H1 (cell line): ENCODE measurements around the gene CCDC197. TPM values are rescaled to one million over a fixed set of nuclear protein-coding genes. Genes with fewer than 3 reads are reported as not detected.

Experiments
- CTCF ChIA-PET: fragments of 300-600 bp; sonication (Branson Sonifier 250); formaldehyde crosslinking; loops from one replicate; lab custom pipeline; 2021; ENCODE audit not compliant: partially characterized antibody; lab: Charles Lee
- POLR2A ChIA-PET: fragments of 300-600 bp; sonication (Branson Sonifier 250); formaldehyde crosslinking; loops from one replicate; lab custom pipeline; 2021; ENCODE audit warnings: inconsistent platforms; ENCODE audit not compliant: partially characterized antibody; lab: Charles Lee
- DNase-seq, 2 experiments: peaks; one replicate each; pipeline versions ENCODE4 v3.0.0 to v3.0.0-alpha.2; 2010 to 2022; ENCODE audit warnings: low spot score in 2 of 2, low read depth in 1 of 2, mixed read lengths in 1 of 2
- FAIRE-seq: peaks from 2 replicates; lab custom pipeline; 2011; peaks lifted over from hg19 to GRCh38; lab: Jason Lieb, UNC
- H2AFZ ChIP-seq: 2 replicates; pipeline ENCODE4 v1.8.1; 2012; ENCODE audit warnings: low read length, inconsistent platforms
- H2AK5ac ChIP-seq: 2 replicates; pipeline ENCODE4 v1.6.1; 2013; ENCODE audit warnings: low read depth, low read length
- H2BK120ac ChIP-seq: replicated peaks from 2 replicates; pipeline ENCODE3; 2013; ENCODE audit warnings: low read depth, low read length, inconsistent platforms
- H2BK12ac ChIP-seq: 2 replicates; pipeline ENCODE4 v1.6.1; 2013; ENCODE audit warnings: low read depth, low read length
- H2BK15ac ChIP-seq: 2 replicates; pipeline ENCODE4 v1.6.1; 2013; ENCODE audit warnings: low read length
- H2BK20ac ChIP-seq: 2 replicates; pipeline ENCODE4 v1.6.1; 2013; ENCODE audit warnings: low read length
- H2BK5ac ChIP-seq: 2 replicates; pipeline ENCODE4 v1.6.1; 2013; ENCODE audit warnings: low read depth, low read length
- H3K14ac ChIP-seq: 2 replicates; pipeline ENCODE4 v1.6.1; 2013; ENCODE audit warnings: inconsistent platforms; ENCODE audit not compliant: insufficient read length
- H3K18ac ChIP-seq: 2 replicates; pipeline ENCODE4 v1.6.1; 2013; ENCODE audit warnings: low read length; ENCODE audit errors: extremely low read depth
- H3K23ac ChIP-seq: 2 replicates; pipeline ENCODE4 v1.6.1; 2013; ENCODE audit warnings: inconsistent platforms; ENCODE audit not compliant: insufficient read length
- H3K23me2 ChIP-seq: 2 replicates; pipeline ENCODE4 v1.6.1; 2013; ENCODE audit warnings: low read depth, low read length
- H3K27ac ChIP-seq: 2 replicates; pipeline ENCODE4 v1.6.1; 2011; ENCODE audit warnings: low read depth, low read length, inconsistent platforms
- H3K27me3 ChIP-seq, 4 experiments: replicated peaks in 1 of 4; 1 replicate in 1 of 4; 2 replicates in 3 of 4; pipeline versions ENCODE4 v1.6.1 to v1.8.1; 2011 to 2013; ENCODE audit warnings: low read length in 3 of 4, mild to moderate bottlenecking in 3 of 4, inconsistent platforms in 2 of 4, mixed read lengths in 2 of 4, moderate library complexity in 1 of 4; ENCODE audit not compliant: control insufficient read depth in 3 of 4, insufficient read depth in 3 of 4; ENCODE audit errors: extremely low read depth in 1 of 4
- H3K36me3 ChIP-seq, 4 experiments: 2 replicates each; pipeline versions ENCODE4 v1.6.1 to v1.8.1; 2011 to 2013; ENCODE audit warnings: mild to moderate bottlenecking in 4 of 4, low read length in 3 of 4, moderate library complexity in 2 of 4, control low read depth in 1 of 4, inconsistent platforms in 1 of 4; ENCODE audit not compliant: insufficient read depth in 4 of 4, control insufficient read depth in 2 of 4
- H3K4ac ChIP-seq: replicated peaks from 2 replicates; pipeline ENCODE3; 2013; ENCODE audit warnings: low read length, low read depth, mixed read lengths, inconsistent platforms; ENCODE audit not compliant: insufficient read length
- H3K4me1 ChIP-seq, 4 experiments: replicated peaks in 1 of 4; 1 replicate in 1 of 4; 2 replicates in 3 of 4; pipeline versions ENCODE4 v1.6.1 to v1.8.1; 2011 to 2013; ENCODE audit warnings: low read length in 3 of 4, inconsistent platforms in 2 of 4, mixed read lengths in 1 of 4; ENCODE audit not compliant: insufficient read depth in 4 of 4, control insufficient read depth in 3 of 4
- H3K4me2 ChIP-seq, 2 experiments: 2 replicates each; pipeline versions ENCODE4 v1.6.1 to v1.8.1; 2011 to 2013; ENCODE audit warnings: low read depth in 2 of 2, low read length in 2 of 2, control low read depth in 1 of 2, inconsistent platforms in 1 of 2, mild to moderate bottlenecking in 1 of 2; ENCODE audit not compliant: insufficient read depth in 1 of 2
- H3K4me3 ChIP-seq, 4 experiments: fragments of 200-600, 300-600 bp in 1 of 4; sonication (generic), shearing (Covaris generic), sonication (Bioruptor Twin) in 1 of 4; 2 replicates each; pipeline versions ENCODE4 v1.5.1 to v1.8.1; 2011 to 2016; ENCODE audit warnings: low read length in 4 of 4, low read depth in 3 of 4, control low read depth in 2 of 4, inconsistent platforms in 2 of 4, mild to moderate bottlenecking in 2 of 4, mixed read lengths in 1 of 4, moderate library complexity in 1 of 4; ENCODE audit not compliant: insufficient read depth in 2 of 4; ENCODE audit errors: extremely low read depth in 1 of 4
- H3K56ac ChIP-seq: replicated peaks from 2 replicates; pipeline ENCODE3; 2013; ENCODE audit warnings: low read depth, mild to moderate bottlenecking, mixed read lengths, low read length, inconsistent platforms; ENCODE audit not compliant: insufficient read length
- H3K79me1 ChIP-seq: 2 replicates; pipeline ENCODE4 v1.6.1; 2013; ENCODE audit warnings: low read depth, low read length, control low read depth
- H3K79me2 ChIP-seq, 2 experiments: 2 replicates each; pipeline versions ENCODE4 v1.6.1 to v1.8.1; 2012 to 2013; ENCODE audit warnings: low read length in 2 of 2, mild to moderate bottlenecking in 2 of 2, inconsistent platforms in 1 of 2; ENCODE audit not compliant: insufficient read depth in 2 of 2, control insufficient read depth in 1 of 2
- H3K9ac ChIP-seq, 4 experiments: replicated peaks in 1 of 4; 1 replicate in 1 of 4; 2 replicates in 3 of 4; pipeline versions ENCODE4 v1.6.1 to v1.8.1; 2011 to 2013; ENCODE audit warnings: low read depth in 3 of 4, low read length in 3 of 4, control low read depth in 2 of 4, mild to moderate bottlenecking in 2 of 4, moderate library complexity in 2 of 4, inconsistent platforms in 1 of 4; ENCODE audit errors: extremely low read depth in 1 of 4
- H3K9me3 ChIP-seq, 2 experiments: 2 replicates each; pipeline versions ENCODE4 v1.6.1 to v1.8.1; 2012 to 2013; ENCODE audit warnings: mild to moderate bottlenecking in 2 of 2, moderate library complexity in 2 of 2, control low read depth in 1 of 2, inconsistent platforms in 1 of 2, low read depth in 1 of 2, low read length in 1 of 2, mixed read lengths in 1 of 2; ENCODE audit not compliant: insufficient read depth in 2 of 2
- H4K20me1 ChIP-seq, 2 experiments: replicated peaks in 1 of 2; 2 replicates each; pipeline versions ENCODE3 to v1.8.1; 2011 to 2013; ENCODE audit warnings: inconsistent platforms in 2 of 2, low read length in 2 of 2, mild to moderate bottlenecking in 1 of 2; ENCODE audit not compliant: insufficient read depth in 2 of 2, control insufficient read depth in 1 of 2
- H4K5ac ChIP-seq: 2 replicates; pipeline ENCODE4 v1.6.1; 2013; ENCODE audit warnings: low read length, low read depth, mixed read lengths, inconsistent platforms; ENCODE audit not compliant: insufficient read length
- H4K8ac ChIP-seq: 2 replicates; pipeline ENCODE4 v1.8.0; 2013; ENCODE audit warnings: mild to moderate bottlenecking, moderate library complexity, low read length, inconsistent platforms; ENCODE audit not compliant: insufficient read depth; ENCODE audit errors: extremely low read depth
- H4K91ac ChIP-seq: replicated peaks from 2 replicates; pipeline ENCODE3; 2013; ENCODE audit warnings: low read length, mixed read lengths, inconsistent platforms; ENCODE audit not compliant: insufficient read length
- BCL11A ChIP-seq, 2 experiments: IDR thresholded peaks; one replicate each; pipeline ENCODE4 v1.6.1; 2011; ENCODE audit warnings: low read depth in 2 of 2, low read length in 2 of 2, mild to moderate bottlenecking in 2 of 2
- CHD2 ChIP-seq: IDR thresholded peaks from 2 replicates; pipeline ENCODE4 v1.6.1; 2012; ENCODE audit warnings: low read length, improper control_type of control experiment
- CREB1 ChIP-seq: IDR thresholded peaks from 2 replicates; pipeline ENCODE4 v1.6.1; 2012; ENCODE audit warnings: inconsistent platforms
- JUND ChIP-seq: IDR thresholded peaks from 2 replicates; pipeline ENCODE4 v1.6.1; 2011; ENCODE audit warnings: mild to moderate bottlenecking, improper control_type of control experiment, low read length
- NRF1 ChIP-seq: IDR thresholded peaks from 2 replicates; pipeline ENCODE4 v1.6.1; 2011; ENCODE audit warnings: mild to moderate bottlenecking, low read depth, low read length, improper control_type of control experiment
- POU5F1 ChIP-seq: IDR thresholded peaks from 2 replicates; pipeline ENCODE4 v1.6.1; 2011; ENCODE audit warnings: low read depth, mild to moderate bottlenecking, low read length, moderate library complexity
- RBBP5 ChIP-seq: IDR thresholded peaks from 2 replicates; pipeline ENCODE4 v1.7.1; 2012; ENCODE audit warnings: low read depth, mild to moderate bottlenecking, inconsistent platforms, low read length, moderate library complexity, borderline replicate concordance
- SIN3A ChIP-seq, 2 experiments: IDR thresholded peaks in 1 of 2; conservative IDR thresholded peaks in 1 of 2; 2 replicates each; pipeline ENCODE4 v1.6.1; 2011 to 2012; ENCODE audit warnings: low read length in 2 of 2, improper control_type of control experiment in 1 of 2, low read depth in 1 of 2, mild to moderate bottlenecking in 1 of 2
- TCF12 ChIP-seq: IDR thresholded peaks from 2 replicates; pipeline ENCODE4 v1.6.1; 2011; ENCODE audit warnings: low read depth, mild to moderate bottlenecking, low read length
- WGBS, 2 experiments: shearing (Covaris generic) in 1 of 2; methylation state at CpG; one replicate each; pipeline versions ENCODE4 v1.1.6 to v1.1.7; 2013 to 2015; ENCODE audit warnings: low lambda C conversion rate in 2 of 2, mixed read lengths in 2 of 2, inconsistent platforms in 1 of 2, low coverage in 1 of 2, missing lambda C conversion rate in 1 of 2; ENCODE audit not compliant: insufficient replicate concordance in 2 of 2, insufficient coverage in 1 of 2, insufficient read length in 1 of 2; ENCODE audit errors: extremely low coverage in 1 of 2, missing lambda C conversion rate in 1 of 2; 5-methylcytosine and 5-hydroxymethylcytosine counted together
- polyA plus RNA-seq, 7 experiments: library from polyadenylated mRNA; depleted of rRNA in 3 of 7; stranded (reverse) in 5 of 7; unstranded in 2 of 7; fragments of >200 nt in 5 of 7; fragments of 200-250 nt in 2 of 7; gene quantifications; 1 replicate in 5 of 7; 2 replicates in 1 of 7; 4 replicates in 1 of 7; pipeline versions ENCODE4 v1.2.1 to v1.2.3, GENCODE V29; 2011 to 2013; ENCODE audit warnings: missing spikeins in 2 of 7, mixed read lengths in 2 of 7
- total RNA-seq: library from RNA; stranded (reverse); fragmentation: NEBNext Ultra II Directional; extraction: Animal tissue kit (Norgen Biotek cat#: 25700); gene quantifications from 2 replicates; pipeline ENCODE4 v1.2.1, GENCODE V29; 2021
- TF ChIP-seq, protein P1 (sequence below): IDR thresholded peaks from 2 replicates; pipeline ENCODE4 v1.6.1; 2011; ENCODE audit warnings: low read length, improper control_type of control experiment
- TF ChIP-seq, protein P2 (sequence below), 3 experiments: IDR thresholded peaks; 1 replicate in 2 of 3; 2 replicates in 1 of 3; pipeline versions ENCODE4 v1.5.1 to v1.6.1; 2011; ENCODE audit warnings: low read length in 3 of 3, mild to moderate bottlenecking in 3 of 3, inconsistent platforms in 2 of 3, low read depth in 1 of 3, moderate library complexity in 1 of 3; ENCODE audit not compliant: insufficient read depth in 1 of 3; ENCODE audit errors: control extremely low read depth in 1 of 3

CCDC197 gene
- total and polyA plus RNA-seq, 2 of the 8 experiments (the other 6 are each of a cell fraction or from before 2014, with no cell fraction given) = not detected

DNA sequence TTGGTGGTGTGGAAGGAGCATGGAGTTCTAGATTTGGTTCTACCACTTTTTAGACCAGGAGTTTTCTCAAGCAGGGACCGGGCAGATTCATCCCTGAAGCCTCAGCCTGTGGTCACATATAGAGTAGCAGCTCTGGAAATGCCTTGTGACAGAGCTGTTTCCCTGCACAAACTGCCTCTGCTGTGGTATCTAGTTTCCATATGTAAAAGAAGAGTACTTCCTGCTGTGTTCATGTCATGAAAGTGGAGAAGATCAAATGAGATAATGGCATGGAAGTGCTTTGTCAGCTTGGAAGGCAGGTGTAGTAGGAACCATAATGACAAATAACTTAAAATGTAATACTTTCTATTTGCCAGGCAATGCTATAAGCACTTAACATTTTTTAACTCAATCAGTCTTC is 55.1 kb downstream of the CCDC197 start:
- H4K20me1 ChIP-seq = peaks cover 2 to 7% of the 10 kb centered on the region in 2 experiments
- H2BK12ac ChIP-seq = no peak overlapping the region
- no peak overlapping the region for H4K8ac ChIP-seq
- H3K4me3 ChIP-seq = no peak overlapping the region
- no peak overlapping the region for H3K18ac ChIP-seq
- H3K14ac ChIP-seq = no peak overlapping the region
- DNase-seq (no peak), FAIRE-seq (no peak)
- no peaks in the 10 kb centered on the region for H3K9me3 ChIP-seq
- no peak overlapping the region for H4K5ac ChIP-seq
- H3K79me1 ChIP-seq = no peaks in the 10 kb centered on the region; the same call in 1 of the 2 replicates
- H3K36me3 ChIP-seq = peaks cover 27 to 78% (median 53%) of the 10 kb centered on the region in 4 experiments
- H3K9ac ChIP-seq = no peak overlapping the region
- no peak overlapping the region for H3K23ac ChIP-seq
- no peak overlapping the region for H2BK120ac ChIP-seq
- TF ChIP-seq CREB1 (no peak), RBBP5 (no peak), JUND (no peak), POU5F1 (no peak), CHD2 (no peak), NRF1 (no peak), TCF12 (no peak), SIN3A (conservative IDR thresholded peaks at IDR 0.05 in 1 of 2, IDR thresholded peaks at IDR 0.05 in 1 of 2; ENCODE audit: low read depth in 1 of 2, low read length in 2 of 2) (no peak), BCL11A (IDR thresholded peaks at IDR 0.05; ENCODE audit: low read depth in 2 of 2, low read length in 2 of 2) (no peak)
- TF ChIP-seq, protein P1, sequence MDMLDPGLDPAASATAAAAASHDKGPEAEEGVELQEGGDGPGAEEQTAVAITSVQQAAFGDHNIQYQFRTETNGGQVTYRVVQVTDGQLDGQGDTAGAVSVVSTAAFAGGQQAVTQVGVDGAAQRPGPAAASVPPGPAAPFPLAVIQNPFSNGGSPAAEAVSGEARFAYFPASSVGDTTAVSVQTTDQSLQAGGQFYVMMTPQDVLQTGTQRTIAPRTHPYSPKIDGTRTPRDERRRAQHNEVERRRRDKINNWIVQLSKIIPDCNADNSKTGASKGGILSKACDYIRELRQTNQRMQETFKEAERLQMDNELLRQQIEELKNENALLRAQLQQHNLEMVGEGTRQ = no peak
- TF ChIP-seq, protein P2, sequence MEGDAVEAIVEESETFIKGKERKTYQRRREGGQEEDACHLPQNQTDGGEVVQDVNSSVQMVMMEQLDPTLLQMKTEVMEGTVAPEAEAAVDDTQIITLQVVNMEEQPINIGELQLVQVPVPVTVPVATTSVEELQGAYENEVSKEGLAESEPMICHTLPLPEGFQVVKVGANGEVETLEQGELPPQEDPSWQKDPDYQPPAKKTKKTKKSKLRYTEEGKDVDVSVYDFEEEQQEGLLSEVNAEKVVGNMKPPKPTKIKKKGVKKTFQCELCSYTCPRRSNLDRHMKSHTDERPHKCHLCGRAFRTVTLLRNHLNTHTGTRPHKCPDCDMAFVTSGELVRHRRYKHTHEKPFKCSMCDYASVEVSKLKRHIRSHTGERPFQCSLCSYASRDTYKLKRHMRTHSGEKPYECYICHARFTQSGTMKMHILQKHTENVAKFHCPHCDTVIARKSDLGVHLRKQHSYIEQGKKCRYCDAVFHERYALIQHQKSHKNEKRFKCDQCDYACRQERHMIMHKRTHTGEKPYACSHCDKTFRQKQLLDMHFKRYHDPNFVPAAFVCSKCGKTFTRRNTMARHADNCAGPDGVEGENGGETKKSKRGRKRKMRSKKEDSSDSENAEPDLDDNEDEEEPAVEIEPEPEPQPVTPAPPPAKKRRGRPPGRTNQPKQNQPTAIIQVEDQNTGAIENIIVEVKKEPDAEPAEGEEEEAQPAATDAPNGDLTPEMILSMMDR (IDR thresholded peaks at IDR 0.05; ENCODE audit: control extremely low read depth in 1 of 3, insufficient read depth in 1 of 3, low read depth in 1 of 3, low read length in 3 of 3) = no peak
- H2AK5ac ChIP-seq = no peak overlapping the region
- 100% methylated on average over 1 of the region's 1 CpG; no CpG with 5 or more reads in 1 of the 2 experiments for WGBS, 2 experiments
- H3K4me2 ChIP-seq = no peak overlapping the region
- no peak overlapping the region for H3K4ac ChIP-seq
- no peaks in the 10 kb centered on the region; a peak in 1 of 7 replicates for H3K4me1 ChIP-seq
- no peaks in the 10 kb centered on the region for H3K23me2 ChIP-seq
- no peak overlapping the region for H2BK15ac ChIP-seq
- H3K56ac ChIP-seq = no peak overlapping the region
- no peaks in the 10 kb centered on the region for H3K27me3 ChIP-seq
- CTCF ChIA-PET = interaction anchor here (0.7 to 17.4 kb wide), 16 partner anchors 9 to 254 kb away, joined by 3 to 148 read pairs (median 6); partner anchors contain the start of genes DDX24 and IFI27L1
- no peak overlapping the region for H2BK20ac ChIP-seq
- no peak overlapping the region for H3K27ac ChIP-seq
- POLR2A ChIA-PET = interaction anchor here (1.3 to 1.5 kb wide), 3 partner anchors 9 to 16 kb away, joined by 3 to 6 read pairs (median 5); no protein-coding TSS in a partner anchor
- H2AFZ ChIP-seq = no peak overlapping the region
- H3K79me2 ChIP-seq = no peaks in the 10 kb centered on the region
- no peak overlapping the region for H4K91ac ChIP-seq
- no peak overlapping the region for H2BK5ac ChIP-seq
